Right cardiac atrium (tissue), 5 donors: ENCODE measurements around the gene CLDN4. TPM values are rescaled to one million over a fixed set of nuclear protein-coding genes. Genes with fewer than 3 reads are reported as not detected.
"Not testable (repeated sequence)": the region's sequence is repeated elsewhere in the genome, so short reads cannot be mapped to it uniquely, and the experiment has no call there.

Source experiments
- ATAC-seq, 2 donors: fragments of 200-7000 bp; cut with Tn5 transposase; one replicate each; pipeline versions ENCODE4 v1.8.0 to v1.9.1; 2020; ENCODE audit warnings: moderate library complexity in 2 of 2, mild to moderate bottlenecking in 1 of 2
- DNase-seq, 3 donors: peaks; one replicate each; pipeline ENCODE4 v3.0.0-alpha.2; 2020
- H3K27ac ChIP-seq: one replicate; pipeline ENCODE4 v1.5.1; 2013; ENCODE audit warnings: mild to moderate bottlenecking, low read length, control low read depth, moderate library complexity
- H3K27me3 ChIP-seq: one replicate; pipeline ENCODE4 v1.6.1; 2013; ENCODE audit not compliant: control insufficient read depth, insufficient read depth
- H3K4me1 ChIP-seq: one replicate; pipeline ENCODE4 v1.6.1; 2013; ENCODE audit warnings: low read length; ENCODE audit not compliant: control insufficient read depth, insufficient read depth
- H3K4me3 ChIP-seq: one replicate; pipeline ENCODE4 v1.5.1; 2013; ENCODE audit warnings: low read length, control low read depth
- H3K9me3 ChIP-seq: one replicate; pipeline ENCODE4 v1.6.1; 2013; ENCODE audit warnings: low read length; ENCODE audit not compliant: control insufficient read depth
- WGBS: extraction: QIAGEN DNeasy Blood & Tissue Kit; methylation state at CpG from one replicate; pipeline ENCODE4 v1.1.7; 2013; 5-methylcytosine and 5-hydroxymethylcytosine counted together
- intact Hi-C, 4 donors: fragments of 100-400 bp; cut with DNase I; formaldehyde crosslinking; loops; one replicate each; pipeline versions ENCODE4 v1.11.0 to v1.14.0; 2022 to 2023
- polyA plus RNA-seq: library from polyadenylated mRNA; stranded (reverse); fragments of 200-250 nt; gene quantifications from one replicate; pipeline ENCODE4 v1.2.3, GENCODE V29; 2013
- total RNA-seq, 4 donors: library from RNA; stranded (reverse); fragmentation: NEBNext Ultra II Directional; extraction: Animal tissue kit (Norgen Biotek cat#: 25700); gene quantifications; one replicate each; pipeline ENCODE4 v1.2.1, GENCODE V29; 2021
- donor health status: healthy with polysubstance abuse.
- donor health status: DM: no; HTN: yes; CAD: no.
- donor health status: DM: no; HTN: no; CAD: no.
- donor health status: DM: no; HTN: yes; CAD: no; lungs with severe emphysema.
- donor health status: DM: yes; HTN: yes; CAD: no.

Gene CLDN4
- total and polyA plus RNA-seq, 5 donors: 0.09 to 0.23 (median 0.14) TPM; not detected in 2

DNA sequence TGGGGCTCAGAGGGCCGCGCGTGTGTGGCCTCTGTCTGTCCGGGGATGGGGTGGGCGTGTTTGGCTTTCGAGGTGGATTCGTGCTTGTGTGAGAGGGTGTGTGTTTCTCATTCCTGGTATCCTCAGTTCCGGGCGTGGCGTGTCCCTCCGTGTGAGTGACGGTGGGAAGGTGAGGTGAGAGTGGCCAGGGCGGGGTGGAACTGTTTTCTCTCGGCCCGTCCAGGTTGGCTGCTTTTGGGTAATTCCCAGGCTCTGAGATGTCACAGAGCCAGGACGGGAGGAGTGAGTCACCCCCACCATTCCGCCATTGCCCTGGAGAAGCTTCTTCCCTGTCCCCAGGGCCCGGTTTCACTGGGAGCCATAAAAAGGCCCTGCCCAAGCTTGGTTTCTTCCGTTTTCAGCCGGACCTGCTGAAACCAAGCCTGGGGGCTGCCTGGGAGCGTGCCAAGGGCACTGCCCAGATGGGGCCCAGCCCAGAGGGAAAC, 21.3 kb upstream of the CLDN4 start:
- Histone ChIP-seq H3K27me3 (no peaks in the 10 kb centered on the region), H3K27ac (no peak overlapping the region), H3K4me1 (no peaks in the 10 kb centered on the region), H3K4me3 (no peak overlapping the region), H3K9me3 (no peaks in the 10 kb centered on the region)
- no peak for DNase-seq
- intact Hi-C loops: no loop called here
- peak in 1 of 2 donors; percentile 43 for ATAC-seq
- 85% methylated on average over 21 of the region's 21 CpGs for WGBS

DNA sequence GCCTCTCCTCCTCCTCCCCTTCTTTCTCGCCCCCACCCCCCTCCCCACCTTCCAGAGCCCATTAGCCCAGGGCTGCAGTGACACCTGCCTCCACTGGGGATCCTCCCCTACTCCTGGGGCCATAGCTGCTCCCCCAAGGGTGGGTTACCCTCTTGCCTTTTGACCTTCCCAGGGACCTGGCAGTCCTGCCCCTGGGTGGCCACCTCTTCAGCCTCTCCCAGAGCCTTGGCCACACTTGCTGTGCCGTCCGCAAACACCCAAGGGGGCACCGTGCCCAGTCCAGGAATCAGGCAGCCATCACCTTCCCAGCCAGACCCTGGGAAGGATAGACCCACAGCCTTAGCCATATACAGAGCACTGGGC, 19.8 kb upstream of the CLDN4 start:
- Histone ChIP-seq H3K27ac (no peak overlapping the region), H3K4me3 (no peak overlapping the region), H3K4me1 (no peaks in the 10 kb centered on the region), H3K9me3 (no peaks in the 10 kb centered on the region), H3K27me3 (no peaks in the 10 kb centered on the region)
- intact Hi-C loops: loop anchor here in 1 of 4 donors (5.0 kb wide), 1 partner anchor 41 kb away; no protein-coding TSS in a partner anchor
- peak in 1 of 2 donors; percentile 36 for ATAC-seq
- DNase-seq: no peak
- WGBS: 43% methylated on average over 4 of the region's 4 CpGs

DNA sequence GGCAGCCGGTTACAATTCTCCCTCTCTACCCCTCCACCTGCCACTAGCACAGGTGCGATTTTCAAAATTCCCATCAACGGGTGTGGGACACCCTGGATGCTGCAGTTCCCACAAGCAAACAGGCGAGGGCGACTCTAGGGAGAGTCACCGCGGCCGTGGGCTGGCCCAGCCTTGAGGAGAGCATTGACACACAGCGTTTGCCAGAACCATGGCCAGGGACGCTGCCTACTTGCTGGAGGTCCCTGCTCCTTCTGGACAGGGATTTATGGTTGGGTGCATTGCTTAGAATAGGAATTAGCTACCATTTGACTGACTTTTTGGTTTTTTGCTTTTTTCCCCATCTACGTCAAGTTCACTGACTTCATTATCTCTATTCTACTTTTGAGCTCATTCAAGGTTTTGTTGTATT, 19.0 kb upstream of the CLDN4 start:
- Histone ChIP-seq H3K27ac (no peak overlapping the region), H3K9me3 (no peaks in the 10 kb centered on the region), H3K27me3 (no peaks in the 10 kb centered on the region), H3K4me1 (no peaks in the 10 kb centered on the region), H3K4me3 (no peak overlapping the region)
- 10% methylated on average over 11 of the region's 11 CpGs for WGBS
- peak; percentile 82 to 83 for ATAC-seq
- DNase-seq: peak; percentile 55 to 85 (median 81)
- intact Hi-C loops: loop anchor here in 1 of 4 donors (5.0 kb wide), 1 partner anchor 41 kb away; no protein-coding TSS in a partner anchor

DNA sequence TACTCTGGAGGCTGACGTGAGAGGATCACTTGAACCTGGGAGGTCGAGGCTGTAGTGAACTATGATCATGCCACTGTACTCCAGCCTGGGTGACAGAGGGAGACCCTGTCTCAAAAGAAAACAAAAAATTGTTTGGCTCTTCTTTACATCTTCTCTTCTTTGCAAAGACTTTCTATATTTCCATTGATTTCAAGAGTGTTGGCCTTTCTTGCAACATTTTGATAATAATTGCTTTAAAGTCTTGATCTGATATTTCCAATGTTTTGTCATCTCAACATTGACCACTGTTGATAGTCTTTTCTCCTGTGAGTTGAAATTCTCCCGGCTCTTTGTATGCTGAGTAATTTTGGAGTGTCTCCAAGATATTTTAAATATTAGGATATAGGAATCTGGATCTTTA, 17.8 kb upstream of the CLDN4 start:
- Histone ChIP-seq H3K27me3 (no peaks in the 10 kb centered on the region), H3K4me3 (no peak overlapping the region), H3K27ac (no peak overlapping the region), H3K4me1 (no peaks in the 10 kb centered on the region), H3K9me3 (no peaks in the 10 kb centered on the region)
- no peak for DNase-seq
- no peak for ATAC-seq
- WGBS: 82% methylated on average over 3 of the region's 3 CpGs
- intact Hi-C loops: loop anchor here in 1 of 4 donors (5.0 kb wide), 1 partner anchor 39 kb away; no protein-coding TSS in a partner anchor

DNA sequence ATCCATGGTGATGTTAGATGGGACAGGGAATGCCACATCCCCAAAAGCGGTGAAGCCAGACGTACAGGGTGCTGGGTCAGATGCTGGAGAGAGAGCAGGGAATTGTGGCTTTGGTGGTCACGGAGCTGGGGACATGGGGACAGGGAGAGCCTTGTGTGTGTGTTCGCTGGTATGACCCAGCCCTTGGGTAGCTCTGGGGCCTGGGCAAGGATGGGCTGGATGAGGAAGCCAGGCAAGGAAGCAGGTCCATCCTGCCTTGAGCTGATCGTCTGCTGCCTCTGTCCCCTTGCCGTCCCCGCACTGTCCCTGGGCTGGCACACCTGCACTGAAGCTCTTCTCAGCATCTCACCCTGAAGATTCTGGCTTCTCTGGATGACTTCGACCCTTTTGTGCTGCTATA, 15.4 kb upstream of the CLDN4 start:
- intact Hi-C loops: no loop called here
- no peaks in the 10 kb centered on the region for H3K27me3 ChIP-seq
- 77% methylated on average over 8 of the region's 8 CpGs for WGBS
- no peaks in the 10 kb centered on the region for H3K4me1 ChIP-seq
- ATAC-seq (no peak), DNase-seq (no peak)
- no peak overlapping the region for H3K27ac ChIP-seq
- no peak overlapping the region for H3K4me3 ChIP-seq
- H3K9me3 ChIP-seq: no peaks in the 10 kb centered on the region

- 92% methylated on average over 6 of the region's 6 CpGs for WGBS
- DNase-seq: no peak
- Histone ChIP-seq H3K4me3 (no peak overlapping the region), H3K27me3 (no peaks in the 10 kb centered on the region), H3K4me1 (no peaks in the 10 kb centered on the region), H3K27ac (no peak overlapping the region), H3K9me3 (no peaks in the 10 kb centered on the region)
- intact Hi-C loops: no loop called here
- no peak for ATAC-seq
Observed at GRCh38 chr7:73817121-73817520, 13.7 kb upstream of the CLDN4 start.

DNA sequence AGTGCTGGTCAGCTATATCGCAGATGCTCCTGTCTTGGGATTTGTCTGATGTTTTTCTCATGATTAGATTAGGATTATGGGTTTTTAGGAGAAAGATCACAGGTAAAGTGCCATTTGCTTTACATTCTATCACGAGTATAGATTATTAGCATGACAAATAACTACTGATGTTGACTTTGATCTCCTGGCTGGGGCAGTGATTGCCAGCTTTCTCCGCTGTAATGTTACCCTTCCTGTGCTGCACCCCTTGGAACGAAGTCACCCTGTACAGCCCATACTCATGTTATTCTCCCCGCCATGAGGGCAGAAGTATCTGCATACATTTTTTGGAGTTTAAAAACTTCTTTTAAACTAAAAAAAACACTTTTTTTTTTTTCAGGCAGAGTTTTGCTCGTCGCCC, 10.8 kb upstream of the CLDN4 start:
- DNase-seq: no peak
- 82% methylated on average over 7 of the region's 7 CpGs for WGBS
- Histone ChIP-seq H3K27ac (no peak overlapping the region), H3K4me1 (no peaks in the 10 kb centered on the region), H3K27me3 (no peaks in the 10 kb centered on the region), H3K9me3 (no peaks in the 10 kb centered on the region), H3K4me3 (no peak overlapping the region)
- no peak for ATAC-seq
- intact Hi-C loops: no loop called here

GRCh38 chr7:73821597-73822285, 9.1 kb upstream of the CLDN4 start:
- H3K9me3 ChIP-seq, intact Hi-C loops, H3K4me3 ChIP-seq, H3K4me1 ChIP-seq, ATAC-seq, H3K27me3 ChIP-seq, H3K27ac ChIP-seq, DNase-seq: not testable (repeated sequence)
- WGBS: 90% methylated on average over 14 of the region's 14 CpGs

DNA sequence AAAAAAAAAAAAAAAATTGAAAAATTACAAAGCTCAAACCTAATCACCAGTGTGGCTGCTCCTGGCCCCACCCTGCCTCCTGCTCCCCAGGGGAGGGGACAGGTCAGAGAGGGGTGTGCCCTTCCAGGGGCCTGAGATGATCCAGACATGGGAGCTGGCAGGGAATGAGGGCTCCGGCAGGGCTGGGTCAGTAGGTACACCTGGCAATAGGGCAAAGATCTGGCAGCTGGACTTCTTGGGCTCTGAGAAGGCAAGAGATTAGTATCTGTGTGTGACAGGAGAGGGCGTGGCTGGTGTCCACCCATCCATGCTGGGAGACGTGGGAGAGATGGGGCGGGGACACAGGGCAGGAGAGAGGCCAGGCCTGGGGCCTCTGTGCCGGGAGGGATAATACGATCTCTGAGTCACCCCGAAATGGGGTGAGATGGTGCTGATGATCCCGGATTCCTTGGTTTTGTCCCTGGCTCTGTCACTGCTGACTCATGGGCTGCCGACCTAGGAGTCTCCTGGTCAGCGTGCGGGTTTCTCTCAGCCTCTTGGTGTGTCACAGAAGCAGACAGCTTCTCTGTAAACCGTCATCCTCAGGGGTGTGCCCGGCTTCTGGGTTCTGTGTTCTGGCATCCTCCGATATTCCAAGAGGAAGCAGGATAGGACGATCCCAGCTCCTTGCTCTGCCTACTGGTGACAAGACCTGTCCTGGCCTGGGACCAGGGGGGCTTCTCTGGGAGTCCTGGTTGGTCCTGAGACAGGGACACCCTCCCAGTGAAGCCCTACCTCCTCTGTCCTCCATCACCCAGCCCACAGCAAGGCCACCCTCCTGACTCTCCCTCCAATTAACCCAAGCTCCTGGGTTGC, 8.2 kb upstream of the CLDN4 start:
- intact Hi-C loops: no loop called here
- Histone ChIP-seq H3K9me3 (no peaks in the 10 kb centered on the region), H3K27me3 (no peaks in the 10 kb centered on the region), H3K4me1 (no peaks in the 10 kb centered on the region), H3K27ac (no peak overlapping the region), H3K4me3 (no peak overlapping the region)
- peak; percentile 43 to 67 for ATAC-seq
- no peak for DNase-seq
- WGBS: 61% methylated on average over 15 of the region's 15 CpGs

DNA sequence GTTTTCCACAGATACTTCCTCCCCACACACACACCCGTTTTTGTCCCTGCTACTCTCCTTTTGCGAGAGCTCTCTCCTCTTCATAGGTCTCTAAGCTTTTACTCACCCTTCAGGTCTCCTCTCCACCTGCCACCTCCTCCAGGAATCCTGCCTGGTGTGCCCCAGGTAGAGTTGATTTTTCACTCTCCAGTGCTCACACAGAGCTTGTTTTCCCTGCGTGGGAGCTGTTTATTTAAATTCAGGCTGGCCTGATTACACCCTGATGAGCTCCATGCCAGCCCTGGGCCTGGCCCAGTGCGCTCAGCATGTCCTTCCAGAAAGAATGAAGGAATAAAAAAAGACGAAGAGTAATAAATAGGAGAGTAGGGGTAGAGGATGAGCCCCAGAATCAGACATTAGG, 7.5 kb upstream of the CLDN4 start:
- ATAC-seq: no peak
- H3K27me3 ChIP-seq: no peaks in the 10 kb centered on the region
- WGBS: 77% methylated on average over 5 of the region's 5 CpGs
- intact Hi-C loops: no loop called here
- no peaks in the 10 kb centered on the region for H3K4me1 ChIP-seq
- no peaks in the 10 kb centered on the region for H3K9me3 ChIP-seq
- no peak overlapping the region for H3K4me3 ChIP-seq
- DNase-seq: no peak
- H3K27ac ChIP-seq: no peak overlapping the region

DNA sequence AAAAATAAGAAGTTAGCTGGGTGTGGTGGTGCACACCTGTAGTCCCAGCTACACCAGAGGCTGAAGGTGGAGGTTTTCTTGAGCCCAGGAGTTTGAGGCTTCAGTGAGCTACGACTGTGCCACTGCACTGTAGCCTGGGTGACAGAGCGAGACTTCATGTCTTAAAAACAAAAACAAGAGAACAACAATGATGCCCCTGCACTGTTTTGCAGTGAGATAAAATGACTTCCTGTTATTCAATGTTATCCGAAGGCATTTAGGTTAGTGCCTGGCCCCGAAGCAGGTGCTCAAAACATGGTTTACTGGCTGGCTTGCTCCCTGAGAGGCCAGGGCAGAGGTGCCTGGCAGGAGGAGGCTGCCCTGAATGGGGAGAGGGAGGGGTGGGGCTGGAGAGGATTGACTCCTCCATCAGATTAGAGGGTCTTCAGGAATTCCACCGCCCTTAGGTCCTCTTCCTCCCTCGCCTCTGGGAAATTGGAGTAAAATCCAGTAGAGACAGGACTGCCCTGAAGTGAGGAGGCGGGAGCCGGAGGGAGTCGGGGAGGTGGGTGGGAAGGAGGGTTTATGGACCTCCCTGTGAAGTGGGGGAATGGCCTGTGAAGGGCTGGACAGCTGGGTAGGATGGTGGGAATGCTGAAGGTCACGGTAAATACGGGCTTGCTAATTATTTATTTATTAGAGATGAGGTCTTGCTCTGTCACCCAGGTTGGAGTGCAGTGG, 6.8 kb upstream of the CLDN4 start:
- Histone ChIP-seq H3K4me3 (no peak overlapping the region), H3K9me3 (no peaks in the 10 kb centered on the region), H3K27me3 (no peaks in the 10 kb centered on the region), H3K4me1 (no peaks in the 10 kb centered on the region), H3K27ac (no peak overlapping the region)
- DNase-seq (no peak), ATAC-seq (no peak)
- 70% methylated on average over 11 of the region's 11 CpGs for WGBS
- intact Hi-C loops: no loop called here
